ENCODE results near the gene COL24A1.
"Not testable (repeated sequence)": the region's sequence is repeated elsewhere in the genome, so short reads cannot be mapped to it uniquely, and the experiment has no call there.

COL24A1 gene

DNA sequence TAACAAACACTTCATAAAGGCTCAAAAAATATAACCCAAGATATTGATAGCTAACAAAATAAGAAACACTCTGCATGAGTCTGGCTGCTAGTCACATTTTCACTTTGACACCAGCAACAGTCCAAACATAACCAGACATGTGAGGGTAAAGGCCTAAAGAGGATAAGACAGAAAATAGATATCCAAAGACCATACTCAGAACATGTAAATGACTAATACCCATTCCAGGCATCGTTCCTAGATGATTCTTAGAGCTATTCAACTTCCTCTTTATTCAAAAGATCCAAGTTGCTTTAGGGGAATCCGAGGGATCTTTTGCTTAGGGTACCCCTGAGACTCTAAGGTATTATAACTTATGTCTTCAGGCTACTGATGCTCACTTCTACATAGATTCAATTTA is 5.1 kb downstream of the COL24A1 start:
- DNase-seq, result peak; percentile 11

DNA sequence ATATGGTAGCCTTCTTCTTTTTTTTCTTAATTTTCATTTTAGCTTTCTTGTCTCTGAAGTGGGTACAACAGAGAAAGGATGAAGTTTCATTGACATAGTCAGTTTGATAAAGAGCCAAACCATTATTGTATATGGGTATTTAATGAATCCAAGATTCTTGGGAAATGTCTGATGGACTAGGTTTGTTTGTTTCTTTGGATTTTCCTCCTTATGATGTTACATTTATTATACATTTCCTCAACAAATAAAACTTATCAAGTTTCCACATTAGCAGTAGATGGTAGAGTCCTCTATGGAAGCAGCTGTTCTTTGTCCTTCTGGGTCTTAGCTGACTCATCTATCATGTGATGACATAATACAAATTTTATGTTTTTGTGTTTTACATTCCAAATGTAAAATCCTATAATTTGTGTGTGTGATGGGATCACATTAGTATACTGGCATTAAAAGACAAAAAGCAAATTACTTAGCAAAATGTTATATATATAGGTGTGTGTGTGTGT is 6.0 kb downstream of the COL24A1 start:
- DNase-seq, result peak; percentile 29

DNA sequence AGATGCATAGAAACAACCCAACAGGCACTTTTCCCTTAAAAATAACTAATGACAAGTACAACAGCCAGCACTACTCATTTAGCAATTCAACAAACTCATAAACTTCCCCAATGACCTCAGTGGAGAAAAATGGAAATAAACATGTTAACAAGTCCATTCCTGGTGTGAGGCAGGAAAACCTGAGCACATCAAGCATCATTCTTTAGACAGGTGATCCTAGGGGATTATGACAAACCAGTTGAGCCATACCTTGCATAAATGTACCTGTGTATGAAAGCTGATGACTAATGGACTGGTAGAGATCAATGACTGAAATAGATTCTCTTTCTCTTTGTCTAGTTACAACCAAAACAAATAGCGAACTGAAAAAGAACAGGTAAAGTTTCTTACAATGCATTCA is 7.0 kb downstream of the COL24A1 start:
- no peak for DNase-seq

- DNase-seq, result no peak
Measured at GRCh38 chr1:86147755-86148154, 8.8 kb downstream of the COL24A1 start.

DNA sequence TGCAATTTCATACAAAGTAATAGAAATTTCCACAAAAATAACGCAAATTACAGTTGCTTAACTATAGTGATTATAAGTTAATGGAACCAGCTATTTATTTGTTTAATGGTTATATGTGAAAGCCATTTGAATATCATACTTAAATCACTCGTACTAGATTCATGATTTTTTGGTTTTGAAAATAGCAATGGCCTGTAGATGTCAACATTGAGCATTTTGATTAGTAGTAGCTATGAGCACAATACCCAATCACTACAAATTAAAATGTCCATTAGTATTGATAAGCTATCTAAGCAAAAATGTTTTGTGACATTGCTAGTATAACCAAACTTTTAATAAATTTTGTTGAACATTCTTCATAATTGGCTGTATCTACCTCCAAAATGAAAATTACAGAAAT is 10.0 kb downstream of the COL24A1 start:
- no peak for DNase-seq

DNA sequence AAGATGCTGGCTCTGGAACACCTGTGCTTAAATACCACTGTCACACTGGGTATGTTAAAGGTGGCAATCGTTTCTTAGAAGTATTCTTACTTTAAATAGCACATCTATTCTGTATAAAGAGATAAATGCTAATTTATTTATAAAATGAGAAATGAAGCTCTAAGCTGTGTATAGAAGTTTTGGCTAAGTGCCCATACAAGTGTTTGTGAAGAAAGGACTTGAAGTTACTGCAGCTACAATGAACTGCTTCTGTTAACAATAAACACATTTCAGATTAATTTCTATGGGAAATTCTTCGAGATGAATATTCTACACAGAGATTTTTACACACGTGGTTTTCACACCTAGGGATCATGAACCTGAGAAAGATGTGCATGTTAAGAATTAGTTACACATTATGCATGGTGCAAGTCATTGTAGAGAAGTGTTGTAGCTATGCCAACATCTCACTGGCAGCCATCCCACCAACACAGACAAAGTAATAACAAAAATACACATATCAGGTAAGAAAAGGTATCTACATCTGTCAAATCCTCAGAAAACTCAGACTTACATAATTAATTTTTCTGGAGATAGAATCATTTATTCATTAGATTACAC is 16.2 kb downstream of the COL24A1 start:
- DNase-seq, result no peak

GRCh38 chr1:86138746-86139145 is 17.8 kb downstream of the COL24A1 start:
- peak; percentile 70 for DNase-seq

- peak; percentile 80 for DNase-seq
Measured at GRCh38 chr1:86137436-86137835, 19.1 kb downstream of the COL24A1 start.

GRCh38 chr1:86119214-86119764 is 37.3 kb downstream of the COL24A1 start:
- DNase-seq, result peak; percentile 24

- DNase-seq, result no peak
Measured at GRCh38 chr1:86114816-86115400, 41.7 kb downstream of the COL24A1 start.

DNA sequence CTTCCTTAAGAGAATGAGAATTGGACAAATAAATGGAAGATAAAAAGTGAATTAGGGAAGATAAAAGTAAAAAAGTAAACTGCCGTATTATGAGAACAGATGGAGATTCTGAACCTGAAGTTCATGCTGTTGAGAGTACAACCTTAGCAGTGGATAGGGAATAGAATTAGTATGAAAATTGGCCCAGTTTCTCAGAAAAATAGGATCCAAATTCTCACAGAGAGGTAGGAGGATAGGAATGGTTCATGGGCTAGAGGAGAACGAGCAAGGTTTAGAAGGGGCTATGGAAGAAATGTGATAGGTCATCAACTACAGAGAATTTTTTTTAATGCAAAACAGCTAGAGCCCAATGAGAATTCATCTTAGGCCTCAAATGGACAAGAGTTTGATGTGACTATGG is 42.3 kb downstream of the COL24A1 start:
- no peak for DNase-seq

- not testable (repeated sequence) for DNase-seq
Measured at GRCh38 chr1:86111590-86111989, 45.0 kb downstream of the COL24A1 start.

DNA sequence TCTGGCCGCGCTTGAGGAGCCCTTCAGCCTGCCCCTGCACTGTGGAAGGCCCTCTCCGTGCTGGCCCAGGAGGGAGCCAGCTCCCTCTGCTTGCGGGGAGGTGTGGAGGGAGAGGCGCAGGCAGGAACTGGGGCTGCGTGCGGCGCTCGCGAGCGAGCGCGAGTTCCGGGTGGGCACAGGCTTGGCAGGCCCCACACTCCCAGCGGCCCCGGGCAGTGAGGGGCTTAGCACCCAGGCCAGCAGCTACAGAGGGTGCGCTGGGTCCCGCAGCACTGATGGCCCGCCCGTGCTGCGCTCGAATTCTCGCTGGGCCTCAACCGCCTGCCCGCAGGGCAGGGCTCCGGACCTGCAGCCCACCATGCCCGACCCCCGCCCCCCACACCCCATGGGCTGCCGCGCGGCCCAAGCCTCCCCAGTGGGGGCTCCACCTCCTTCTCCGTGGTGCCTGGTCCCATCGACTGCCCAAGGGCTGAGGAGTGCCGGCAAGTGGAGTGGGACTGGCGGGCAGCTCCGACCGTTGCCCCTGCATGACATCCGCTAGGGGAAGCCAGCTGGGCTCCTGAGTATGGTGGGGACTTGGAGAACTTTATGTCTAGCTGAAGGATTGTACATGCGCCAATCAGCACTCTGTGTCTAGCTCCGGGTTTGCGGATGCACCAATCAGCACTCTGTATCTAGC is 46.0 kb downstream of the COL24A1 start:
- DNase-seq, result no peak

DNA sequence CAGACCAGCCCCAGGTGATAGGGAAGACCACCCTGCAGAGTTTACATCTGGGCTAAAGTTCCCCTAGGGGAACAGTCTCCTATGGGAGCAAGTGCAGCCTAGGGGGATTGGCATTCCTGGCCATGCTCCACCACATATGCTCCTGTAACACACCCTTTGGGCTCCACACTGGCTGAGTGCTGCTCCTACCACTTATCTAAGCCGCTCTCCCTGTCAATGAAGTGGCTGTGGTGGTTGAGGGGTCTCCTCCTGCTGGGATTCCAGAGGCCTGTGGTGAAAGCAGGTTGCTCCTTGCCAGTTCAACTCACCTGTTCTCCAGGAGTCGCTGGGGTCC is 51.1 kb downstream of the COL24A1 start:
- no peak for DNase-seq

GRCh38 chr1:86104606-86105532 is 51.7 kb downstream of the COL24A1 start:
- no peak for DNase-seq

DNA sequence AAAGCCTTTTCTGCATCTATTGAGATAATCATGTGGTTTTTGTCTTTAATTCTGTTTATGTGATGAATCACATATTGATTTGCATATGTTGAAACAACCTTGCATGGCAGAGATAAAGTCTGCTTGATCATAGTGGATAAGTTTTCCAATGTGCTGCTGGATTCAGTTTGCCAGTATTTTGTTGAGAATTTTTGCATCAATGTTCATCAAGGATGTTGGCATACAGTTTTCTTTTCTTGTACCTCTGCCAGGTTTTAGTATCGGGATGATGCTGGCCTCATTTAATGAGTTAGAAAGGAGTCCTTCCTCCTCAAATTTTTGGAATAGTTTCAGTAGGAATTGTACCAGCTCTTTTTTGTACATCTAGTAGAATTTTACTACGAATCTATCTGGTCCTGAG is 55.0 kb downstream of the COL24A1 start:
- no peak for DNase-seq

- DNase-seq, result no peak
Measured at GRCh38 chr1:86100401-86100800, 56.2 kb downstream of the COL24A1 start.

GRCh38 chr1:86089765-86090164 is 66.8 kb downstream of the COL24A1 start:
- no peak for DNase-seq

DNA sequence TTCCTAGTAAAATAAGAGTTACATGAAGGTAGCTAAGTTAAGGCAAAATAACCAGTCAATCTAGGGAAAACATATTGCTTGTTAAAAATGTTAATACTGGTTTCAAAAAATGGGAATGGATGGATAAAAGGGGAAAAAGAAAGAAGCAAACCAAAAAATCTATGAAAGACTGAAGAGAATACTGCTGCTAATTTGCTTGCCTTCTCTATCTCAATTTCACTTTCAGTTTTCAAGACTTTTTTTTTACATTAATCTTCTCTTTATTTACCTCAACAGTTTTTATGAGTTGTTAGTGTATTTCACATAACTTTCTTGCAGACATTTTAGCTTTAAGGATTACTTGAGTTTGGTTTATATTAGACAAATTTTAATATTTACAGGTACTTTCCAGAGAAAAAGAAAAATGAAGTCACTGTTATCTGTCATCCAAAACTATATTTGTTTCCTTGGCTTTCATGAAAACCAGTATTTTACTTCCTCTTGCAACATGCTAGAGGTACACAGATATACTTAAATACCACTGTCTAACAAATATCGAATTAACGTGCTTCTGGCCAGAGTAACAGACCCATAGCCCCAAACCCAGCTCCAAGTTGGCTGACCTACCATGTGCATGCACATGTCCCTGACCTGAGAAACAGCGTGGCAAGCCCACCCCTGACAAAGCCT is 70.7 kb downstream of the COL24A1 start:
- peak; percentile 69 for DNase-seq

DNA sequence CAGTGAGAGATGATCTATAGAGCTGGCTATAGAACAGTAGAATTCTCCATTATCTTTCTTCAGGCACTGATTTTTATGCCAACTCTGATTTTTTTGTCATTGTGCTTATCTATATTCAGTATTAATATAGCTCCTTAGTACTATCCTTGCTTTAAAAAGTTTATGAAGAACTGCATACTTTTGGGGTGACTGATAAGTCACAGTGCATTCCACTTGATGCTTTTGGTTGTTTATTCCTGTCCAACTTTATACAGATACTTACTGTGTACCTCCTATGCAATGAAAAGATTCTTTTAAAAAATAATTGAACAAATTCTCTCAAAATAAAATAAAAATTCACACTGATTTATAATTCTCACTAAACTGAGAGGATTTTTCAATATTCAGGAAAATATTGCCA is 71.6 kb downstream of the COL24A1 start:
- no peak for DNase-seq

DNA sequence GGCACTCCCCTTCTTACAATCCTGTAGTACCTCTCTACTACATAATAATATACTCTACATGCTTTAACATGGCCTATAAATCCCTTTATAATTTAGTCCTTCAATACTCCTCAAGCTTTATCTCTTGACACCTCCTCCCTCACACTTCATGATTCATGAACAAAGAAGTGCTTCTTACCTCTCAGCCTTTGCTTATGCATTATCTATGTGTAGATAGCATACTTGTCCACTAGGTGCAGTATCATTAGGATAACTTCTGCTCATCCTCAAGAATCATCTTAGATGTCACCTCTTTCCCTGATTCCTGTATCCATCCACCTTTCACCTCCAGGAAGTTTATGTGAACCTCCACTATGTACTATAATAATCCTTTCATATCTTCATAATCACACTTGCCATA is 74.4 kb downstream of the COL24A1 start:
- DNase-seq, result peak; percentile 29

- DNase-seq, result not testable (repeated sequence)
Measured at GRCh38 chr1:86072474-86072873, 84.1 kb downstream of the COL24A1 start.
